ENCODE data around the gene ATP8B4.

The ATP8B4 gene

GRCh38 chr15:50030456-50030855 lies 88.6 kb downstream of the ATP8B4 start:
- in situ Hi-C loops (cut with MboI; ENCODE audit: low sequenced_read_pairs), result no loop called here

- in situ Hi-C loops (cut with MboI; ENCODE audit: low sequenced_read_pairs), result no loop called here
These were observed 90.7 kb downstream of the ATP8B4 start for GRCh38 chr15:50028326-50028725.

- in situ Hi-C loops (cut with MboI; ENCODE audit: low sequenced_read_pairs), result no loop called here
These were observed 94.8 kb downstream of the ATP8B4 start for GRCh38 chr15:50024281-50024680.

DNA sequence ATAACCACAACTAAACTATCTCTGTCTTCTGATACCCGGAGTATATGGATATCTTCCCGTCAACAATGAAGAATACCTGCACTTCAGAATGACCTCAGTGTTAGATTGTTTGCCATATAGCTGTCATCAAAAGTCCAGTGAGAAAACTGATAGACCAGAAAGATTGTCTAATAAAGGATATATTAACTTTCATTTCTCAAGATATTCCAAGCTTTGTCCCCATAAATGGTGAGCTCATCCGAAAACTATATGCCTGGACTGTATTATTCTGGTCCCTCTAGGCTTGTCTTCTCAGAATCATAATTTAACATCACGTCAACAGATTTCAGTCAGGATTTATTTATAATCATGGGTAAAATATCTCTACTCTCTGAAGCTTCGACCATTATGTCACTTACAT lies 100.5 kb downstream of the ATP8B4 start:
- in situ Hi-C loops (cut with MboI; ENCODE audit: low sequenced_read_pairs), result no loop called here

- in situ Hi-C loops (cut with MboI; ENCODE audit: low sequenced_read_pairs), result no loop called here
These were observed 101.5 kb downstream of the ATP8B4 start for GRCh38 chr15:50017522-50017921.

GRCh38 chr15:50016951-50017350 lies 102.1 kb downstream of the ATP8B4 start:
- in situ Hi-C loops (cut with MboI; ENCODE audit: low sequenced_read_pairs), result no loop called here

DNA sequence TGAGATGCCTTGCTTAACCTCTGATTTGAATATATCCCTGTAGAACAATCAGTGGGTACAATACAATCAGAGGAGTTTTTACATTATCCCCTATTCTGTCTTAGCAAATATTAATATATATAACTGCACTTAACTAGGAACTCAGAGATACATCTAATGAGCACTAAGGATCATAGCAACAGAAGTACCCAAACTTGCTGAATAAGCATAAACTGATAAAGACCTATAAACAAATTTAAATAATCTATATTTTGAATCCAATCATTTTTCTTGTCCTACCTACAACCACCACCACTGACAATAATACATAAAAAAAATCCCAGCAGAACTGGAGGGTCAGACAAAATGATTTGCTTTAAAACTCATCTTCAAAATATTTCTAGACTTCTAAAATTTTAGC lies 106.2 kb downstream of the ATP8B4 start:
- in situ Hi-C loops (cut with MboI; ENCODE audit: low sequenced_read_pairs), result no loop called here

DNA sequence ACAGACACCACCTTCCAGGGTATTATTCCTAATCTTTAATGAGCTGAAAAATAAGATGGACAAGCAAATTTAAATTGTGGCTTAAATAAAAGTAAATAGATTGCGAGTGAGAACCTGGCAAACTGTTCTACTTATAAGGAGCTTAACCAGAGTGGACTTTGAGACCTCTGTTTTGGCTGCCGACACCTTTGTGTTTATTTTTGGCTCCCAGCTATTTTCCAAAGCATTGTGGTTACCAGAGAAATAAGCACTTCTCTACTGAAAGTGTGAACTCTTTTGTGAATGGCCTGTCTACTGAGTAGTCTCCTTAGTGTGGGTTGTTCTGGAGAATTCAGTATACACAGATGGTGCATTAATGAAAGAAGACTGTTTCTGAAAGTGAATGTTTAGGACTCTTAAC lies 109.4 kb downstream of the ATP8B4 start:
- in situ Hi-C loops (cut with MboI; ENCODE audit: low sequenced_read_pairs), result no loop called here

- in situ Hi-C loops (cut with MboI; ENCODE audit: low sequenced_read_pairs), result no loop called here
These were observed 115.2 kb downstream of the ATP8B4 start for GRCh38 chr15:50003786-50004334.

- in situ Hi-C loops (cut with MboI; ENCODE audit: low sequenced_read_pairs), result no loop called here
These were observed 127.4 kb downstream of the ATP8B4 start for GRCh38 chr15:49991587-49991986.

DNA sequence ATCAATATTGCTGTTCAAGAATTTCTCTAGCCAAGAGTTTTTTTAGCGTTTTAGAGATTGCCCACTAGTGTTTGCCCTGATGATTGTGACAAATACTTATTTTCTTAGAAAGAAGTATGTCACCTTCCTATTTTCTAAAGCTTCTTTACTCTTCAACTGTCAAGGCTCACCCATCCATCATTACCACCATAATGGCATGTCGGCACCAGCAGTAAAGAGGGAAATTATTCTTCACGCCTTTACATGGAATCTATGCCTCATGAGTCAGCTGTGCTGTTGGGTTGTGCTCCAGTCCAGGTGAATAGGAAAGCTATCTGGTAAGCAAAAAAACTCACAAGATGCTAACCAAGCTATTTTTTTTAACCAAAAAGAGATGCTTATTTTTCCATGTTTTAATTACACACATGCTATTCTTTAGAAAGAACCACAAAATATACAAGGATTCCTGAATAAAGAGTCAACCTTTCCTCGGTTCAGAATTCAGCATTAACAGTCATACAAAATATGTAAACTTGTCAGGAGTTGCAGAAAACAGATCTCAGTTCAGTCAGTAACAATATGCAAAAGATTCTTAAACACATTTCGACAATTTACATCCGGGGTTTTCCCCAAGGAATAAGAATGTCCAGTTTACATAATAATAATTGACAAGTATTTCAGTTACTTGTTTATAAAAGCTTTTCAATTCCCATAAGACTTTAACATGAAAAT lies 128.0 kb downstream of the ATP8B4 start:
- in situ Hi-C loops (cut with MboI; ENCODE audit: low sequenced_read_pairs), result no loop called here

- in situ Hi-C loops (cut with MboI; ENCODE audit: low sequenced_read_pairs), result no loop called here
These were observed 129.5 kb downstream of the ATP8B4 start for GRCh38 chr15:49989498-49989897.

DNA sequence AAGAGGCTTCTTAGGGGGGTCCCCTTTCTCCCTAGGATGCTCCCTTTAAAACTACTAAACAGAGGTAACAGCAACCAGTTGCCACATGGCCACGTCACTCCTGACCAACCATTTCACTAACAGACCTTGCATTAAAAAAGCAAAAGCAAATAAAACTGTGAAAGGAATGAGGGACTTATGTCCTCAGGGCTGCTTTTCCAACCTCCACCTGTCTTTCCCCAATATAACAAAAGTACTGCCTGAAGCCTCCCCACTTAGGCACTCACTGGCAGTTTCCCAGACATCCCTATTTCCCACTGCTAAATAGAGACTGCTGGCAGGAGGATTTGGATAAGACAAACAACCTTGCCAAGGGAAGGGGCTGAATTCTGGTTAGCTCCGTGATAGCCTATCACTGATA lies 130.3 kb downstream of the ATP8B4 start:
- in situ Hi-C loops (cut with MboI; ENCODE audit: low sequenced_read_pairs), result no loop called here

DNA sequence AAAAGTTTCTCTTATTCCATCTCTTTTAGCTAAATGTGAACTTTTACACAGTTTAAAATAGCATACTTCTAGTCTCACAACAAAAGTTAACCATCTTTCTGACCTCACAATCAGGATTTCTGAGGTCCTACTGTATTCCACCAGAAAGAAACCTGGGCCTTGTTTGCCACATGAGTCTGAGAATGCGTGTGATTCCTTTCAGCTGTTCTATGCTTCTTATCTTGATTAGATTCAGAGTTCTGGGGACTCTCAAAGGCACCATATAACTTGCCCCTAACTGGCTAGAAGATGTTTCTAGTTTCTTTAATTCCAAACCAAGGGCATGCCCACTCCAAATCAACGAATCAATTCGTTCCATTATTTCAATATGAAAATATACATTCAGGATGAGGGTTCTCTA lies 131.1 kb downstream of the ATP8B4 start:
- in situ Hi-C loops (cut with MboI; ENCODE audit: low sequenced_read_pairs), result no loop called here

- in situ Hi-C loops (cut with MboI; ENCODE audit: low sequenced_read_pairs), result no loop called here
These were observed 131.7 kb downstream of the ATP8B4 start for GRCh38 chr15:49987198-49987785.

DNA sequence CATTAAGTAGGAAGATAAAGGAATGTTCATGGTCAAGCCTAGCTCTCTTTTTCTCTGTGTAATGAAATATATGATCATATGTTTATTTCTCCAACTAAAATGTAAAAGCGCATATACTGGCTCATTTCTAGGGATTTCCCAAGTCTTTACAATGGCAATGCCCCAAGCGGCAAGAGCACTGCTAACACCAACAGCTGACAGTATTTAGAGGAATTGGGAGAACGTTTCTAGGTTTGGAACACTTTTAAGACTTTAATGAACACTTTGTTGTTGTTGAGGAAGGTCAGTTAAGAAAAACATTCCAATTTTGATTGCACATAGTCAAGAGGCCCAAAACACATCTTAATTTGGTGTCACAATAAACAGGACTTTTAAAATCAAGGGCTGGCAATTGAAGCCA lies 132.7 kb downstream of the ATP8B4 start:
- in situ Hi-C loops (cut with MboI; ENCODE audit: low sequenced_read_pairs), result no loop called here

DNA sequence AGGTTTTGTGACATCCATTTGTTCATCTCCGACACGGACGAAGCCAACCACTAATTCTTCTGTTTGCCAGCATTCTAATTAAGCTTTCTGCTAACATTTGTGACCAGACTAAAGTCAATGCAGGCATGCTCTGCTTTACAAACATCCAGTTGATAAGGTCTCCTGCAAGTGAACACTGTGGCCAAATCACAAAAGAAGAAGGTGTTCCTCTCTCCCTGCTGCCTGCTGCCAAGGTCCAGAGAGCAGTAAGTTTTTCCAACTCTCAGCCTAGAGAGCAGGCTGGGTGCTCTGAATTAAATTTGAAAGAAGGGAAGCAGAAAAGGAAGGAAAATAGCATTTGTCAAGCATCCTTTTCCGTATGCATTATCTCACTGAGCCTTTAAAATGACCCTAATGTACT lies 133.6 kb downstream of the ATP8B4 start:
- in situ Hi-C loops (cut with MboI; ENCODE audit: low sequenced_read_pairs), result no loop called here

- in situ Hi-C loops (cut with MboI; ENCODE audit: low sequenced_read_pairs), result no loop called here
These were observed 134.6 kb downstream of the ATP8B4 start for GRCh38 chr15:49984436-49984835.

DNA sequence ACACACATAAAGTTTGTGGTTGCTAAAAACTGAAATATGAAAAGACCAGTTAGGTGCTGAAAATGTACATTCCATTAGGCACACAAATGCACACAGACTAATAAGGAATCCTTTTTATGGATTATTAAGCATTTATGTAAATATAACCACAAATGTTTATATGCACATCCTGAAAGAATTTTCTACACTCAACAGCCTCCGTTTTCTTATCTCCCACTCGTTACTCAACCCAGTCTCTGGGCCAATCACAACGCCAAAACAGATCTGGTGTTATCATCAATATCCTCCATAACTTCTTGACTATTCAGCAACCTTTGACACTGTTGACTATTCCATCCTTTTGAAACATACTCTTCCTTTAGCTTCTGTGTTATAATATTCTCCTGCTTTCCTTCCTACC lies 136.4 kb downstream of the ATP8B4 start:
- in situ Hi-C loops (cut with MboI; ENCODE audit: low sequenced_read_pairs), result no loop called here

- in situ Hi-C loops (cut with MboI; ENCODE audit: low sequenced_read_pairs), result no loop called here
These were observed 139.2 kb downstream of the ATP8B4 start for GRCh38 chr15:49979705-49980382.

DNA sequence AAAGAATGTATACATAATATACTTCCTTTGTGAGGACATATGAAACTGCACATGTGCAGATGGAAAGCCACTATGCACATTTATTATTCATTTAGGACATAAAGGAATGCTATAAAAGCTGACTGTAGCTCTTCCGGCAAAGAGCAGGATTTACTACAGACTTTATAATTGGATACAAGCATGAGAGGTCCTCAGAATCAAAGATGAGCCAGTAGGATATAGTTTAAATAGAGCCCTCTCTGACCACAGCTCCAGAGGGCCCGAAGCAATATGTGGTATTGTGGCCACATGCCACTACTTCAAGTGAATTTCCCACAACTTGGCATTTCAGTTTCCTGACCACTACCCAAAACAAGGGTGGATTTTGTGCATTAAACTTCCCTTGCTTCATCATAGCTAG lies 140.9 kb downstream of the ATP8B4 start:
- in situ Hi-C loops (cut with MboI; ENCODE audit: low sequenced_read_pairs), result no loop called here

DNA sequence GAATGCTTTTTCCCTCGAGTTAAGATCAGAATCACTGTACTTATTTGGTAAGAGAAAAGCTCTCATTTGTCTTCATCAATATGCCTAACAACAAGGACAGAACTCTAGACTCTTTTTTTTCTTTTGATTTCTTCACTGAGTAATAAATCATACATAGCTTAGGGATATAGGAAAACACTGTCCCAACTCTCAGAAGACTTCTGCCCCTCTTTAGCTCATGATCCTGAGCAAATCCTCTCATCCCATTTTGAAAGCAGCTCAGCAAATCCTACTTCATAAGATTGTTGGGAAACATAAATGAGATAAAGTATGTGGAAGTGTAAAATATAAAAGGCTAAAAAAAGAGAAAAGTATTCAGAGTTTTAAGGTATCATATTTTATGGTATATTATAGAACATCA lies 141.7 kb downstream of the ATP8B4 start:
- in situ Hi-C loops (cut with MboI; ENCODE audit: low sequenced_read_pairs), result no loop called here

Measured in HL-60/S4 (cell line).